Fibroblast of the aortic adventitia (primary cell): ENCODE data around the gene TCL1B. TPM values are rescaled to one million over a fixed set of nuclear protein-coding genes. Genes with fewer than 3 reads are reported as not detected.

Source experiments
- DNase-seq: peaks from one replicate; pipeline ENCODE4 v3.0.0-alpha.2; 2010; ENCODE audit warnings: low read depth
- H3K4me3 ChIP-seq: 2 replicates; pipeline ENCODE4 v1.5.1; 2011; ENCODE audit warnings: low read depth, mild to moderate bottlenecking, control low read depth, low read length, moderate library complexity
- CTCF ChIP-seq: IDR thresholded peaks from 2 replicates; pipeline ENCODE4 v1.5.1; 2011; ENCODE audit warnings: mild to moderate bottlenecking, low read length, control low read depth, inconsistent platforms; ENCODE audit not compliant: insufficient read depth
- small RNA-seq: library from RNA; depleted of rRNA; stranded (forward); fragments of <200 nt; gene quantifications from one replicate; pipeline ENCODE3, GENCODE V24; 2012
- total RNA-seq: library from RNA; depleted of rRNA; stranded (reverse); fragments of >200 nt; gene quantifications from 2 replicates; pipeline ENCODE4 v1.2.3, GENCODE V29; 2012; ENCODE audit warnings: low replicate concordance

TCL1B gene
- total RNA-seq, 1 donor = not detected

GRCh38 chr14:95741781-95742180 is 55.6 kb downstream of the TCL1B start:
- H3K4me3 ChIP-seq = no peak overlapping the region
- no peak for TF ChIP-seq CTCF
- DNase-seq = no peak

Small RNA genes within 50 kb of the gene (small RNA-seq; reads per million reads assigned to genes)
- gene RF02193 = not detected

Other genes with a start within 250 kb of the TCL1B start
- 19.3 and 63.4 TPM in 2 replicates for gene SYNE3, start 169.8 kb upstream of the TCL1B start, total RNA-seq
- gene GLRX5, start 151.4 kb upstream of the TCL1B start, total RNA-seq = 8.5 and 47.2 TPM in 2 replicates
- gene TCL1A, start 27.7 kb downstream of the TCL1B start, total RNA-seq = not detected in 2 replicates
- gene TUNAR, start 190.4 kb downstream of the TCL1B start, total RNA-seq = not detected in 2 replicates